SK-N-DZ (cell line): Measurements from ENCODE around the gene ROBO3.

Experiments used
- DNase-seq: peaks from one replicate; pipeline ENCODE4 v3.0.0-alpha.2; 2015; ENCODE audit warnings: low spot score

The ROBO3 gene

GRCh38 chr11:124842305-124842704, 22.9 kb upstream of the ROBO3 start:
- no peak for DNase-seq

- no peak for DNase-seq
Observed at GRCh38 chr11:124843616-124843910, 21.7 kb upstream of the ROBO3 start.

- no peak for DNase-seq
Observed at GRCh38 chr11:124844664-124845079, 20.6 kb upstream of the ROBO3 start.

GRCh38 chr11:124846070-124846673, 19.1 kb upstream of the ROBO3 start:
- DNase-seq: no peak

DNA sequence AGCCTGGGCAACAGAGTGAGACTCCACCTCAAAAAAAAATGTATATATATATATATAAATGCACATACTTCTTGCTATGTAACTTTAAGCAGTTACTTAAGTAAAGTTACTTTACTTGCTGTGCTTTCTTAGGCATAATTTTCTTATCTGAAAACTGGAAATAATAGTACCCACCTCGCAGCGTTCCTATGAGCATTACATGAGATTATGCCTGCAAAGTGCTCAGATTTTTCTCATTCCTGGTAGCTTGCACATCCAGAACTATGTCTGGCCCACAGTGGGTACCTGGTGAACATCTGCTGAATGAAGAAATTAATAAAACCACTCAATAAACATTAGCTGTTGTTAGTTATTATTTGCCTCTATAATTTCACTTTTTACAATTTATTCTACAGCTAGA, 6.1 kb upstream of the ROBO3 start:
- no peak for DNase-seq

GRCh38 chr11:124861670-124862069, 3.6 kb upstream of the ROBO3 start:
- no peak for DNase-seq

- DNase-seq: no peak
Observed at GRCh38 chr11:124863137-124863825, 2.0 kb upstream of the ROBO3 start.

GRCh38 chr11:124863826-124864165, 1.4 kb upstream of the ROBO3 start:
- DNase-seq: no peak

DNA sequence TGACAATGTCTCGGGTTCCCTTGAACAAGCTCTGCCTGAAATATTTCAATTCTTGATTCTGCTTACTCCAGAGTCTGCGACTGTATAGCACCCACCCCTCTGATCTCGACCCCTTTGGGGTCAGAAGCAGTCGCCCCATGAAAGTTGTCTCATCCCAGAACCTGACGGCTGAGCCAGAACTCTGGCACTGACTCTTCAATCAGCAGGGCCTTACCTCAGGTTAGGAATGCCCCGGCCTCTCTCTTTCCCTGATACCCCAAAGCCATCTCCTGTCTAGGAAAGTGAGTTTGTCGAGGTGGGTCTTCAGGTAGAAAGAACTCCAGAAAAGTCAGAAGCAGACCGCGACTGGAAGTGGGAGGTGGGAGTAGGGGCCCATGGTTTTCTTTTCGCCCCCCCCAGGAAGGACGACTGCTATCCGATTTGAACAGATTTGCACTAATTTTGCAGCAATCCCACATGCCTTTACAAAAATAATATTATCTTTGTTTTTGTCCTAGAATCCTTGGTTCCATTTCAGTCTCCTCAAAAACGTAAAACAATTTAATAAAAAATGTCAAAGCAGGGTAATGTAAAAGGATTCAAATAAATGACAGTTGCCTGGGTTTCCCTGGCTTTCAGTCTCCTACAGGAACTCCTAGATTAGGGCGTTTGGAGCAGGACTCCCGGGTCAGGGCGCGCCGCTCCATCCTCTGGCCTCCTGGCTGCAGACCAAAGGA, 898 bp upstream of the ROBO3 start:
- no peak for DNase-seq

GRCh38 chr11:124864892-124865180, 396 bp upstream of the ROBO3 start:
- DNase-seq: no peak

- DNase-seq: no peak
Observed at GRCh38 chr11:124865902-124866851, 945 bp downstream of the ROBO3 start.

DNA sequence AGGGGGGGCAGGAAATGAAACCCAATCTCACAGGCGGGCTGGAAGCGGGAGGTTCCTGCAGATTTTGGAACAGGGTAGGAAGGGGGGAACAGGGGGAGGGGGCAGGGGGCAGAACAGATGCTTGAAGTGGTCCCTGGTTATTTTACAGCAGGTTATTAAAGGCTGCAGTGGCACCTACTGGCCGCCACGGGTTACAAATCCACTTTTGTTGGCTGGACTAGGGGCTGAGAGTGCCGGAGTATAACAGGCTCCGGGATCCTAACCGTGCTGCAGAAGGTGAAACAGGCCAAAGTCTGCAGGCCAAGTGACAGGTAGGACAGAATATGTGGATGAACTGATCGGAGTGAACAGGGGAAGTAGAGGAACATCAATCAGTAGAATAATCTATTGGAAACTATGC, 2.5 kb downstream of the ROBO3 start:
- DNase-seq: no peak

DNA sequence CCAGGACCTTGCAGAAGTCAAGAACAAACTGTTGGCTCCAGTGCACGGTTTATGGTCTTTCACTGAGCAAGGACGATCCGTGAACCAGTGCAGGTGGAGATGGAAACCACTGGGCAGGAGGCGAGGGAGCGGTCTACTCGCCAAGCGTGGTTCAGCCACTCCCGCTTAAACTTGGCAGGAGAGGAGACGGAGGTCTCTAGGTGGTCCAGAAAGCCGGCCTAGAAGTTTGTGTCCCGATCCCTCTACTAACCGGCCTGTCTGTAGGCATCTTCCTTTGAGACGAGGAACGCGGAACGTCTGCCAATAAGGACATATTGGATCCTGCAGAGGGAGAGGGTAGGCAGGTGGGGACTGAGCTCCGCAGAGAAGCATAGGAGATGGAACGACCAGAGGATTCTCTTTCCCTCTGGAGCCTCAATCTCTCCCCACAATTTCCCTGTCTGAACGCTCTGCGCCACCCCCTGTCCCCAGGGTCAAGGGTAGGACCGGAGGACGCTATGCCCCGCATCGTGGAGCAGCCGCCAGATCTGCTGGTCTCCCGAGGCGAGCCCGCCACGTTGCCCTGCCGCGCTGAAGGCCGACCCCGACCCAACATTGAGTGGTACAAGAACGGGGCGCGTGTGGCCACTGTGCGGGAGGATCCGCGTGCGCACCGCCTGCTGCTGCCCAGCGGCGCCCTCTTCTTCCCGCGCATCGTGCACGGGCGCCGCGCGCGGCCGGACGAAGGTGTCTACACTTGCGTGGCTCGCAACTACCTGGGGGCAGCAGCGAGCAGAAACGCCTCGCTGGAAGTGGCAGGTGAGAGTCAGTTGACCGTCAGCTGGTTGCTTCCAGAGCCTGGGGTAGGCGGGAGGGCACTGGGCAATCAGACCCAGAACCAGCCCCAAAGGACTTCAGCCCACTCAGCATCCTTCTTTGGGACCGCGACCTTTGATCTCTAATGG, 3.4 kb downstream of the ROBO3 start:
- DNase-seq: no peak

DNA sequence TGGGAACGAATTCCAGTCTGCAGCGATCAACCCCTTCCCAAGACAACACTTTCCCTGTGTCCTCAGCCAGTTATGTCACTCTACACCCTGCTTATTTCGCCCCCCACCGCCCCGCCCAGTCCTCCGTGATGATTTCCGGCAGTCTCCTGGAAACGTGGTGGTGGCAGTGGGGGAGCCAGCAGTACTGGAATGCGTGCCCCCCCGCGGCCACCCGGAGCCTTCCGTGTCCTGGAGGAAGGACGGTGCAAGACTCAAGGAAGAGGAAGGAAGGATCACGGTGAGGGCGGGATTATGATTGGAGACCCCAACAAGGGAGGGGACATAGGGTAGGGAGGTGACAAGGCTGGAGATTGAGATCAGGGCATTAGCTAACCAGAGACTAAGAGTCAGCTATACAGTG, 4.1 kb downstream of the ROBO3 start:
- no peak for DNase-seq

DNA sequence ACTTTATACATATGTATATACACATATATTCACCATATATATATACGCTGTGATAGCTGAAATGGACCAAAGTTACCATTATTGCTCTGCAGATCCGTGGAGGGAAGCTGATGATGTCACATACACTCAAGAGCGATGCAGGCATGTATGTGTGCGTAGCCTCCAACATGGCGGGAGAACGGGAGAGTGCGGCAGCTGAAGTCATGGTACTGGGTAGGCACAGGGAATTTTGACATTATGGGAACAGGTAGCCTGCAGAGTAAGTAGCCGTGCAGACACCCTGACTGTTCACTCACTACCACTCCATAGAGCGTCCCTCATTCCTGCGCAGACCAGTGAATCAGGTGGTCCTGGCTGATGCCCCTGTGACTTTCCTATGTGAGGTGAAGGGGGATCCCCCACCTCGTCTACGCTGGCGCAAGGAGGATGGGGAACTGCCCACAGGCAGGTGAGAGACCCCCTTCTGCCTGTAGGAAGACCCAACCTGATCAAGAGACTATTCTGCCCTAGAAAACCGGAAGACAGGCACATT, 4.7 kb downstream of the ROBO3 start:
- no peak for DNase-seq

DNA sequence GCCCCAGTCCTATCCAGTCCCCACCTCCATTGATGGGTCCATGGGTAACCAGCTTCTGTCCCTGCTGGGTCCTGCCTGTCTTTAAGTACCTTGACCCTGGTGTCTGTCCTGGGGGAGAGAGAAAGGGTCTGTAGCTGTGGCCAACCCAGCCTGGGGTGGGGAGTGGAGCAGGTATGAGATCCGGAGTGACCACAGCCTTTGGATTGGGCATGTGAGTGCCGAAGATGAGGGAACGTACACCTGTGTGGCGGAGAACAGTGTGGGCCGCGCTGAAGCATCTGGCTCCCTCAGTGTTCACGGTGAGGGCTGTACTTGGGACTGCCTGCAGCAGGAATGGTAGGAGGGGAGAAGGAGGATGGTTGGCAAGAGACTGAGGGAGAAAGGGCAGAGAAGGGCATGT, 5.2 kb downstream of the ROBO3 start:
- DNase-seq: no peak

DNA sequence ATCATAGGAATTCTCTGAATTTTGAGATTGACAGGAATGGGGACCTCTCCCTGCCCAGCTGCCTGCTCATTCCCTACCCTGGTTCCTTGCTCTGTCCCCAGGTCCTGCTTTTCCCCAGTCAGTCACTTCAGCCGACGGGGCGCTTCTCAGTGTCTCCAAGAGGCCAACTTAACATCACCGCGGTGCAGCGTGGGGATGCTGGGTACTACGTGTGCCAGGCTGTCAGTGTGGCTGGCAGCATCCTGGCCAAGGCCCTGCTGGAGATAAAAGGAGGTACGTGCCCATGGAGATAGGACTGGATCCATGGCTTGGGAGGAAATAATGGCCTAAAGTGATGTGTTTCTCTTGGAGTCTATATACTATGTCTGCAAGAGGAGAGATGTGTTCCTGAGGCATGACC, 7.0 kb downstream of the ROBO3 start:
- DNase-seq: no peak

DNA sequence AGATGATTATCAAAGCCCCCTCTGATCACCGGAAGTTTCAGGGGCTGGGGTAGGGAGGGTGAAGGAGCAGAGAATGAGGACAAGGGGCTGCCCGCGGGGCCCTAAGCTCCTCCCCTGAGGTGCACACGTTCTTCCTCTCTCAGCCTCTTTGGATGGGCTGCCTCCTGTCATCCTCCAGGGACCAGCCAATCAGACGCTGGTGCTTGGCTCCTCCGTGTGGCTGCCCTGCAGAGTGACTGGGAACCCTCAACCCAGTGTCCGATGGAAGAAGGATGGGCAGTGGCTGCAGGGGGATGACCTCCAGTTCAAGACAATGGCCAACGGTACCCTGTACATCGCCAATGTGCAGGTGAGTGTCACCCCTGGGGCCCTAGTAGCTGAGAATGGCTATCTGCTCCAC, 7.5 kb downstream of the ROBO3 start:
- no peak for DNase-seq

GRCh38 chr11:124873951-124874350, 8.7 kb downstream of the ROBO3 start:
- DNase-seq: no peak

- no peak for DNase-seq
Observed at GRCh38 chr11:124874571-124875255, 9.5 kb downstream of the ROBO3 start.
